Coronary artery (tissue), 2 donors: ENCODE data around the gene FAM110A.

Experiments
- DNase-seq: peaks from one replicate; pipeline ENCODE4 v3.0.0-alpha.2; 2017; ENCODE audit warnings: low spot score
- H3K27ac ChIP-seq, 2 donors: fragments of 200-600 bp; sonication (generic); one replicate each; pipeline ENCODE4 v1.5.1; 2016 to 2019
- H3K4me3 ChIP-seq: fragments of 200-600 bp; sonication (generic); 2 replicates; pipeline ENCODE4 v1.5.1; 2016; ENCODE audit warnings: mild to moderate bottlenecking, moderate library complexity
- CTCF ChIP-seq: fragments of 200-600 bp; sonication (generic); IDR thresholded peaks from one replicate; pipeline ENCODE4 v1.5.1; 2019; ENCODE audit warnings: antibody characterized with exemption

Gene FAM110A

GRCh38 chr20:881051-881782 lies 47.7 kb downstream of the FAM110A start:
- DNase-seq: no peak
- no peak for TF ChIP-seq CTCF
- Histone ChIP-seq H3K27ac (no peak overlapping the region), H3K4me3 (no peak overlapping the region)

- no peak overlapping the region for H3K27ac ChIP-seq
- H3K4me3 ChIP-seq: no peak overlapping the region
- DNase-seq: no peak
- no peak for TF ChIP-seq CTCF
These were observed 48.2 kb downstream of the FAM110A start for GRCh38 chr20:881783-882144.

GRCh38 chr20:884983-885952 lies 51.8 kb downstream of the FAM110A start:
- Histone ChIP-seq H3K27ac (peak overlapping the region in 1 of 2 donors; percentile 7), H3K4me3 (peak overlapping the region; percentile 51)
- peak; percentile 33 for TF ChIP-seq CTCF
- DNase-seq: peak; percentile 82

- Histone ChIP-seq H3K4me3 (no peak overlapping the region), H3K27ac (no peak overlapping the region)
- no peak for TF ChIP-seq CTCF
- no peak for DNase-seq
These were observed 53.6 kb downstream of the FAM110A start for GRCh38 chr20:887137-887536.

- no peak overlapping the region for H3K4me3 ChIP-seq
- peak overlapping the region in 1 of 2 donors; percentile 9 for H3K27ac ChIP-seq
- no peak for TF ChIP-seq CTCF
- DNase-seq: no peak
These were observed 54.5 kb downstream of the FAM110A start for GRCh38 chr20:888057-888456.

- no peak for DNase-seq
- no peak overlapping the region for H3K27ac ChIP-seq
- H3K4me3 ChIP-seq: no peak overlapping the region
- TF ChIP-seq CTCF: no peak
These were observed 55.6 kb downstream of the FAM110A start for GRCh38 chr20:889106-889505.
